Endothelial cell of umbilical vein (primary cell): ENCODE measurements around the gene DUSP22. TPM values are rescaled to one million over a fixed set of nuclear protein-coding genes. Genes with fewer than 3 reads are reported as not detected.

Source experiments
- BruUV-seq: library from RNA; stranded (reverse); fragments of 400-500 nt; replicated peaks from 2 replicates; lab custom pipeline; 2021; lab: Mats Ljungman, UMichigan
- CTCF ChIA-PET: fragments of 300-600, 350-600 bp; sonication (Branson Sonifier 250); formaldehyde crosslinking; loops from one replicate; lab custom pipeline; 2021; ENCODE audit warnings: antibody characterized with exemption, inconsistent platforms; lab: Charles Lee
- POLR2A ChIA-PET: fragments of 300-600, 350-600 bp; sonication (Branson Sonifier 250); formaldehyde crosslinking; loops from one replicate; lab custom pipeline; 2021; ENCODE audit warnings: antibody characterized with exemption, inconsistent platforms; lab: Charles Lee
- DNase-seq: peaks from one replicate; pipeline ENCODE4 v3.0.0-alpha.2; 2011; ENCODE audit warnings: low read depth, low spot score
- FAIRE-seq: peaks from 2 replicates; lab custom pipeline; 2011; peaks lifted over from hg19 to GRCh38; lab: Jason Lieb, UNC
- H2AFZ ChIP-seq: 2 replicates; pipeline ENCODE4 v1.6.0; 2012; ENCODE audit warnings: low read depth, low read length, control low read depth, inconsistent platforms
- H3K27ac ChIP-seq: 2 replicates; pipeline ENCODE4 v1.5.1; 2011; ENCODE audit warnings: low read depth, mild to moderate bottlenecking, control low read depth, low read length, moderate library complexity; ENCODE audit not compliant: insufficient read depth
- H3K27me3 ChIP-seq, 2 experiments: 2 replicates each; pipeline versions ENCODE4 v1.6.0 to v1.6.1; 2011; ENCODE audit warnings: low read length in 2 of 2, mixed read lengths in 1 of 2; ENCODE audit not compliant: control insufficient read depth in 2 of 2, insufficient read depth in 2 of 2
- H3K36me3 ChIP-seq, 2 experiments: 2 replicates in 1 of 2; 3 replicates in 1 of 2; pipeline ENCODE4 v1.5.1; 2011; ENCODE audit warnings: low read length in 2 of 2, mild to moderate bottlenecking in 1 of 2, moderate library complexity in 1 of 2; ENCODE audit not compliant: control insufficient read depth in 2 of 2, insufficient read depth in 2 of 2; ENCODE audit errors: extremely low read depth in 1 of 2
- H3K4me1 ChIP-seq: 3 replicates; pipeline ENCODE4 v1.5.1; 2011; ENCODE audit warnings: mild to moderate bottlenecking, low read length; ENCODE audit not compliant: control insufficient read depth, insufficient read depth; ENCODE audit errors: extremely low read depth
- H3K4me2 ChIP-seq: 2 replicates; pipeline ENCODE4 v1.6.1; 2011; ENCODE audit warnings: low read length, control low read depth, mixed read lengths; ENCODE audit not compliant: insufficient read depth
- H3K4me3 ChIP-seq, 3 experiments: fragments of 200-600 bp in 1 of 3; sonication (generic), shearing (Covaris generic) in 1 of 3; replicated peaks in 1 of 3; 2 replicates each; pipeline ENCODE4 v1.5.1; 2011 to 2016; ENCODE audit warnings: control low read depth in 3 of 3, low read length in 3 of 3, mild to moderate bottlenecking in 2 of 3, inconsistent platforms in 1 of 3, low read depth in 1 of 3, moderate library complexity in 1 of 3; ENCODE audit not compliant: insufficient read depth in 1 of 3
- H3K79me2 ChIP-seq: 2 replicates; pipeline ENCODE4 v1.6.0; 2012; ENCODE audit warnings: low read length, inconsistent platforms; ENCODE audit not compliant: control insufficient read depth, insufficient read depth
- H3K9ac ChIP-seq: replicated peaks from 2 replicates; pipeline ENCODE3; 2011; ENCODE audit warnings: low read length, control low read depth; ENCODE audit not compliant: insufficient read depth; ENCODE audit errors: extremely low read depth
- H3K9me1 ChIP-seq: replicated peaks from 3 replicates; pipeline ENCODE4 v1.6.0; 2011; ENCODE audit warnings: mild to moderate bottlenecking, low read length; ENCODE audit not compliant: control insufficient read depth, insufficient read depth; ENCODE audit errors: extremely low read depth
- H3K9me3 ChIP-seq: replicated peaks from 2 replicates; pipeline ENCODE4 v1.5.1; 2012; ENCODE audit warnings: low read length, inconsistent platforms; ENCODE audit not compliant: control insufficient read depth, insufficient read depth
- H4K20me1 ChIP-seq: replicated peaks from 2 replicates; pipeline ENCODE3; 2011; ENCODE audit warnings: mild to moderate bottlenecking, low read length; ENCODE audit not compliant: control insufficient read depth, insufficient read depth; ENCODE audit errors: extremely low read depth
- CTCF ChIP-seq, 2 donors: IDR thresholded peaks; 1 replicate in 1 of 2; 2 replicates in 1 of 2; pipeline ENCODE4 v1.5.1; 2011; ENCODE audit warnings: low read length in 2 of 2, mild to moderate bottlenecking in 2 of 2, moderate library complexity in 2 of 2, control low read depth in 1 of 2, inconsistent platforms in 1 of 2, low read depth in 1 of 2; ENCODE audit not compliant: insufficient read depth in 1 of 2; ENCODE audit errors: extremely low read depth in 1 of 2
- EZH2 ChIP-seq: IDR thresholded peaks from 2 replicates; pipeline ENCODE4 v1.6.1; 2012; ENCODE audit warnings: borderline replicate concordance, low read depth, mild to moderate bottlenecking, moderate library complexity, low read length, inconsistent platforms; ENCODE audit not compliant: severe bottlenecking
- FOS ChIP-seq: IDR thresholded peaks from 2 replicates; pipeline ENCODE4 v1.6.1; 2011; ENCODE audit warnings: mild to moderate bottlenecking, low read length, moderate library complexity, borderline replicate concordance; ENCODE audit not compliant: insufficient read depth
- GATA2 ChIP-seq: IDR thresholded peaks from 2 replicates; pipeline ENCODE4 v1.7.0; 2011; ENCODE audit warnings: low read depth, mild to moderate bottlenecking, moderate library complexity, mixed read lengths, low read length; ENCODE audit not compliant: insufficient read length, insufficient read depth
- JUN ChIP-seq: IDR thresholded peaks from 2 replicates; pipeline ENCODE4 v1.6.1; 2011; ENCODE audit warnings: borderline replicate concordance, low read depth; ENCODE audit not compliant: insufficient read length, insufficient read depth
- MAX ChIP-seq: IDR thresholded peaks from 2 replicates; pipeline ENCODE4 v1.6.1; 2011; ENCODE audit not compliant: insufficient read depth, insufficient read length
- MYC ChIP-seq: IDR thresholded peaks from one replicate; pipeline ENCODE4 v1.6.1; 2011; ENCODE audit warnings: mild to moderate bottlenecking, low read depth, low read length
- POLR2A ChIP-seq: IDR thresholded peaks from 2 replicates; pipeline ENCODE4 v1.6.1; 2012; ENCODE audit warnings: low read depth, mild to moderate bottlenecking, control low read depth, low read length
- POLR2AphosphoS5 ChIP-seq: IDR thresholded peaks from 2 replicates; pipeline ENCODE4 v1.6.1; 2012; ENCODE audit warnings: low read depth, mild to moderate bottlenecking, control low read depth, low read length, moderate library complexity; ENCODE audit not compliant: insufficient read depth
- dilution Hi-C: fragments of 300-500 bp; cut with MboI; formaldehyde crosslinking; loops from one replicate; pipeline ENCODE4 v1.15.0; 2019; ENCODE audit warnings: low sequenced_read_pairs; ENCODE audit not compliant: extremely low pct_ligation_motif_present
- intact Hi-C: fragments of 100-400 bp; cut with micrococcal nuclease; formaldehyde crosslinking; loops from one replicate; pipeline ENCODE4 v1.10.0; 2022
- polyA plus RNA-seq, 4 experiments: library from polyadenylated mRNA; depleted of rRNA in 3 of 4; stranded (reverse) in 3 of 4; unstranded in 1 of 4; fragments of >200 nt; gene quantifications; 2 replicates each; pipeline versions ENCODE4 v1.2.1 to v1.2.3, GENCODE V29; 2011 to 2012; ENCODE audit warnings: missing spikeins in 1 of 4
- total RNA-seq: library from RNA; stranded (reverse); gene quantifications from 2 replicates; pipeline ENCODE4 v1.2.3, GENCODE V29; 2021

DUSP22 gene
- total and polyA plus RNA-seq, 2 donors (not counting 3 experiments of a cell fraction or from before 2014, with no cell fraction given), result 23.2 to 33.9 TPM

- Histone ChIP-seq H3K79me2 (peaks cover 17% of the 10 kb centered on the region), H3K27ac (no peak overlapping the region), H4K20me1 (no peaks in the 10 kb centered on the region), H3K9ac (no peak overlapping the region), H2AFZ (no peak overlapping the region), H3K4me2 (no peak overlapping the region), H3K4me3 (no peak overlapping the region), H3K36me3 (no peaks in the 10 kb centered on the region), H3K9me1 (no peaks in the 10 kb centered on the region), H3K27me3 (no peaks in the 10 kb centered on the region), H3K9me3 (no peaks in the 10 kb centered on the region), H3K4me1 (peaks cover 18% of the 10 kb centered on the region)
- DNase-seq, result no peak
- TF ChIP-seq MAX (no peak), EZH2 (no peak), POLR2A (no peak), FOS (no peak), CTCF (IDR thresholded peaks at IDR 0.05; ENCODE audit: extremely low read depth in 1 of 2, insufficient read depth in 1 of 2, low read depth in 1 of 2, low read length in 2 of 2) (no peak), POLR2AphosphoS5 (no peak), GATA2 (no peak), JUN (no peak), MYC (no peak)
- ChIA-PET POLR2A (no interaction called here), CTCF (no interaction called here)
- intact Hi-C loops, result no loop called here
- no peak for FAIRE-seq
- dilution Hi-C loops, result no loop called here
- no TSS peak for BruUV-seq
Measured at GRCh38 chr6:301929-302705, 9.8 kb downstream of the DUSP22 start.
